HepG2 (cell line): Measurements from ENCODE around the gene GGA3. TPM values are rescaled to one million over a fixed set of nuclear protein-coding genes. Genes with fewer than 3 reads are reported as not detected.

Experiments
- ARNTL ChIP-seq: sonication (generic); formaldehyde crosslinking; IDR thresholded peaks from 2 replicates; pipeline ENCODE4 v1.4.0; 2020; ENCODE audit warnings: mild to moderate bottlenecking, missing genetic modification reagents
- DMAP1 ChIP-seq: IDR thresholded peaks from 2 replicates; pipeline ENCODE4 v1.6.1; 2016
- FOXO1 ChIP-seq: sonication (generic); formaldehyde crosslinking; IDR thresholded peaks from 2 replicates; pipeline ENCODE4 v1.4.0; 2020; ENCODE audit warnings: missing genetic modification reagents
- JDP2 ChIP-seq: sonication (generic); formaldehyde crosslinking; IDR thresholded peaks from 2 replicates; pipeline ENCODE4 v1.8.1; 2022; ENCODE audit warnings: missing genetic modification reagents, borderline replicate concordance
- MXD4 ChIP-seq: IDR thresholded peaks from 2 replicates; pipeline ENCODE4 v1.6.1; 2016; ENCODE audit warnings: mild to moderate bottlenecking, missing biosample characterization, missing genetic modification reagents
- NFIC ChIP-seq: IDR thresholded peaks from 2 replicates; pipeline ENCODE4 v1.6.1; 2012; ENCODE audit warnings: mild to moderate bottlenecking, low read length, inconsistent platforms
- NR2F2 ChIP-seq: IDR thresholded peaks from 2 replicates; pipeline ENCODE4 v1.6.1; 2012; ENCODE audit warnings: low read depth, inconsistent platforms, borderline replicate concordance
- SPEN ChIP-seq: sonication (generic); formaldehyde crosslinking; IDR thresholded peaks from 2 replicates; pipeline ENCODE4 v1.5.1; 2020; ENCODE audit warnings: low read depth, mild to moderate bottlenecking, missing genetic modification reagents
- THAP9 ChIP-seq: sonication (generic); formaldehyde crosslinking; IDR thresholded peaks from 2 replicates; pipeline ENCODE4; 2020; ENCODE audit warnings: missing genetic modification reagents, mild to moderate bottlenecking, borderline replicate concordance
- XBP1 ChIP-seq: sonication (generic); formaldehyde crosslinking; IDR thresholded peaks from 2 replicates; pipeline ENCODE4 v1.5.0; 2020; ENCODE audit warnings: missing genetic modification reagents
- ZNF441 ChIP-seq: sonication (generic); formaldehyde crosslinking; IDR thresholded peaks from 2 replicates; pipeline ENCODE4 v1.7.0; 2021; ENCODE audit warnings: missing genetic modification reagents, borderline replicate concordance
- ZNF616 ChIP-seq: sonication (generic); formaldehyde crosslinking; IDR thresholded peaks from 2 replicates; pipeline ENCODE4 v1.5.0; 2020; ENCODE audit warnings: low read depth, mild to moderate bottlenecking, missing genetic modification reagents
- ZNF619 ChIP-seq: sonication (generic); formaldehyde crosslinking; IDR thresholded peaks from 2 replicates; pipeline ENCODE4 v1.4.0; 2020; ENCODE audit warnings: mild to moderate bottlenecking, missing genetic modification reagents
- ZNF720 ChIP-seq: sonication (generic); formaldehyde crosslinking; IDR thresholded peaks from 2 replicates; pipeline ENCODE4 v1.4.0; 2020; ENCODE audit warnings: missing genetic modification reagents
- ZNF761 ChIP-seq: sonication (generic); formaldehyde crosslinking; conservative IDR thresholded peaks from 2 replicates; pipeline ENCODE4 v1.4.0; 2020; ENCODE audit warnings: mild to moderate bottlenecking, missing genetic modification reagents
- ZNF772 ChIP-seq: sonication (generic); formaldehyde crosslinking; IDR thresholded peaks from 2 replicates; pipeline ENCODE4 v1.5.0; 2020; ENCODE audit warnings: mild to moderate bottlenecking, missing genetic modification reagents
- polyA plus RNA-seq, 8 experiments: library from polyadenylated mRNA; depleted of rRNA in 3 of 8; stranded (reverse) in 7 of 8; unstranded in 1 of 8; fragments of >200 nt; fragmentation: Illumina TruSeq in 4 of 8; extraction: Trizol in 4 of 8; gene quantifications; 2 replicates each; pipeline versions ENCODE4 v1.2.1 to v1.2.3, GENCODE V29; 2011 to 2016; ENCODE audit warnings: low read depth in 4 of 8, missing spikeins in 1 of 8, mixed read lengths in 1 of 8; ENCODE audit not compliant: insufficient read depth in 1 of 8
- total RNA-seq, 5 experiments: library from RNA; depleted of rRNA; stranded (reverse); fragments of >200 nt; fragmentation: Illumina TruSeq; extraction: Trizol; gene quantifications; 2 replicates each; pipeline ENCODE4 v1.2.3, GENCODE V29; 2016; ENCODE audit warnings: low read depth in 1 of 5
- TF ChIP-seq, protein P1 (sequence below): IDR thresholded peaks from 2 replicates; pipeline ENCODE4 v1.6.1; 2016; ENCODE audit warnings: missing biosample characterization, missing genetic modification reagents, low read depth
- TF ChIP-seq, protein P2 (sequence below): IDR thresholded peaks from 2 replicates; pipeline ENCODE4 v1.6.1; 2016; ENCODE audit warnings: mild to moderate bottlenecking, missing biosample characterization, missing genetic modification reagents
- TF ChIP-seq, protein P3 (sequence below): sonication (generic); formaldehyde crosslinking; IDR thresholded peaks from 2 replicates; pipeline ENCODE4 v1.4.0; 2020; ENCODE audit warnings: missing genetic modification reagents
- TF ChIP-seq, protein P4 (sequence below): sonication (generic); formaldehyde crosslinking; IDR thresholded peaks from 2 replicates; pipeline ENCODE4 v1.8.0; 2022; ENCODE audit warnings: missing genetic modification reagents, mild to moderate bottlenecking, inconsistent platforms, borderline replicate concordance

GGA3 gene
- total and polyA plus RNA-seq, 2 of the 13 experiments (the other 11 are each of a cell fraction or from before 2014, with no cell fraction given), result 28.4 to 43.7 TPM

DNA sequence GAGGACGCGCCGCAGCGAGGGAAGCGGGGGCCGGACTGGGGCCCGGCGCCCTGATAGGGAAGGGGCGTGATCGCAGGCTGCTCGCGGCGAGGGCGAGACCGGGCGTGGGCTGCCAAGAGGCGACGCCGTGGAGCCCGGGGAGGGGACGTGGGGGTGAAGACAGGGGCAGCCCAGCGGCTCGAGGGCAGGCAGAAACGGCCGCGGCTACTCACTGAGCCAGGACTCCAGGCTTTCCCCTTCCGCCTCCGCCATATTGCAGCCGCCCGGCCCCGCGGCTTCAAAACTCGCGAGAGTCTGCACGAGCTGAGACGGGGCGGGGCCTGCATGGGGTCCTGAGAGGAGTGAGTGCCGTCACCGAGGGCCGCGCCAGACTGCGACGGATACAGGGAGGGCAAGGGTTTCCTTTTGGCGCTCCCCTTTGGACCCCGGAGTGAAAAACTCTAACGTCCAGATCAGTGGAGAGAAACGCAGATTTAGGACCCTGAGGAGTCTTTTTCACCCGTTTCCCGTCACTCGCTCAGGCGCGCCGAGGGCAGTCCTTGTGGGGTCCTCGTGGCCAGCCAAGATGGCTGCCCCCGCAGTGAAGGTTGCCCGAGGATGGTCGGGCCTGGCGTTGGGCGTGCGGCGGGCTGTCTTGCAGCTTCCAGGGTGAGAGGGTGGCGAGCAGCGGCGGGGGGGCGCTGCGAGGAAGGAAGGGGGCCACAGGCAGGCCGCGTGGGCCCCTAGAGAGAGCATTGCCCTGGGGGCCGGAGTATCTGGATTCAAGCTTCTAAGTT is at the start of gene GGA3, which contains the start of gene MRPS7 (continued):
- TF ChIP-seq ZNF761 (CRISPR knock-in tag) (peak; percentile 91), ZNF616 (CRISPR knock-in tag) (peak; percentile 37; the same call in 1 of the 2 replicates), ARNTL (CRISPR knock-in tag) (peak; percentile 81), ZNF441 (CRISPR knock-in tag) (peak; percentile 68; the same call in 1 of the 2 replicates), DMAP1 (CRISPR knock-in tag) (peak; percentile 93), ZNF772 (CRISPR knock-in tag) (peak; percentile 97; the same call in 1 of the 2 replicates), XBP1 (CRISPR knock-in tag) (no peak), MXD4 (CRISPR knock-in tag) (peak; percentile 85), ZNF720 (no peak), FOXO1 (CRISPR knock-in tag) (no peak; the same call in 1 of the 2 replicates), NR2F2 (peak; percentile 45; the same call in 1 of the 2 replicates), JDP2 (CRISPR knock-in tag) (no peak), THAP9 (peak; percentile 96), ZNF619 (CRISPR knock-in tag) (peak; percentile 91), NFIC (no peak), SPEN (peak; percentile 86)
- TF ChIP-seq, protein P1, sequence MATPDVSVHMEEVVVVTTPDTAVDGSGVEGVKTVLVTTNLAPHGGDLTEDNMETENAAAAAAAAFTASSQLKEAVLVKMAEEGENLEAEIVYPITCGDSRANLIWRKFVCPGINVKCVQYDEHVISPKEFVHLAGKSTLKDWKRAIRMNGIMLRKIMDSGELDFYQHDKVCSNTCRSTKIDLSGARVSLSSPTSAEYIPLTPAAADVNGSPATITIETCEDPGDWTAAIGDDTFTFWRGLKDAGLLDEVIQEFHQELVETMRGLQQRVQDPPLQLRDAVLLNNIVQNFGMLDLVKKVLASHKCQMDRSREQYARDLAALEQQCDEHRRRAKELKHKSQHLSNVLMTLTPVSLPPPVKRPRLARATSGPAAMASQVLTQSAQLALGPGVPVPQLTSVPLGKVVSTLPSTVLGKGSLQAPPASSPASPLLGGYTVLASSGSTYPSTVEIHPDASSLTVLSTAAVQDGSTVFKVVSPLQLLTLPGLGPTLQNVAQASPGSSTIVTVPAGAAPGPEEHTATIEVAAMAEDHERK, result no peak
- TF ChIP-seq, protein P2, sequence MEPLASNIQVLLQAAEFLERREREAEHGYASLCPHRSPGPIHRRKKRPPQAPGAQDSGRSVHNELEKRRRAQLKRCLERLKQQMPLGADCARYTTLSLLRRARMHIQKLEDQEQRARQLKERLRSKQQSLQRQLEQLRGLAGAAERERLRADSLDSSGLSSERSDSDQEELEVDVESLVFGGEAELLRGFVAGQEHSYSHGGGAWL (CRISPR knock-in tag), result peak; percentile 78; the same call in 1 of the 2 replicates
- TF ChIP-seq, protein P3, sequence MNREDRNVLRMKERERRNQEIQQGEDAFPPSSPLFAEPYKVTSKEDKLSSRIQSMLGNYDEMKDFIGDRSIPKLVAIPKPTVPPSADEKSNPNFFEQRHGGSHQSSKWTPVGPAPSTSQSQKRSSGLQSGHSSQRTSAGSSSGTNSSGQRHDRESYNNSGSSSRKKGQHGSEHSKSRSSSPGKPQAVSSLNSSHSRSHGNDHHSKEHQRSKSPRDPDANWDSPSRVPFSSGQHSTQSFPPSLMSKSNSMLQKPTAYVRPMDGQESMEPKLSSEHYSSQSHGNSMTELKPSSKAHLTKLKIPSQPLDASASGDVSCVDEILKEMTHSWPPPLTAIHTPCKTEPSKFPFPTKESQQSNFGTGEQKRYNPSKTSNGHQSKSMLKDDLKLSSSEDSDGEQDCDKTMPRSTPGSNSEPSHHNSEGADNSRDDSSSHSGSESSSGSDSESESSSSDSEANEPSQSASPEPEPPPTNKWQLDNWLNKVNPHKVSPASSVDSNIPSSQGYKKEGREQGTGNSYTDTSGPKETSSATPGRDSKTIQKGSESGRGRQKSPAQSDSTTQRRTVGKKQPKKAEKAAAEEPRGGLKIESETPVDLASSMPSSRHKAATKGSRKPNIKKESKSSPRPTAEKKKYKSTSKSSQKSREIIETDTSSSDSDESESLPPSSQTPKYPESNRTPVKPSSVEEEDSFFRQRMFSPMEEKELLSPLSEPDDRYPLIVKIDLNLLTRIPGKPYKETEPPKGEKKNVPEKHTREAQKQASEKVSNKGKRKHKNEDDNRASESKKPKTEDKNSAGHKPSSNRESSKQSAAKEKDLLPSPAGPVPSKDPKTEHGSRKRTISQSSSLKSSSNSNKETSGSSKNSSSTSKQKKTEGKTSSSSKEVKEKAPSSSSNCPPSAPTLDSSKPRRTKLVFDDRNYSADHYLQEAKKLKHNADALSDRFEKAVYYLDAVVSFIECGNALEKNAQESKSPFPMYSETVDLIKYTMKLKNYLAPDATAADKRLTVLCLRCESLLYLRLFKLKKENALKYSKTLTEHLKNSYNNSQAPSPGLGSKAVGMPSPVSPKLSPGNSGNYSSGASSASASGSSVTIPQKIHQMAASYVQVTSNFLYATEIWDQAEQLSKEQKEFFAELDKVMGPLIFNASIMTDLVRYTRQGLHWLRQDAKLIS (CRISPR knock-in tag), result peak; percentile 81
- TF ChIP-seq, protein P4, sequence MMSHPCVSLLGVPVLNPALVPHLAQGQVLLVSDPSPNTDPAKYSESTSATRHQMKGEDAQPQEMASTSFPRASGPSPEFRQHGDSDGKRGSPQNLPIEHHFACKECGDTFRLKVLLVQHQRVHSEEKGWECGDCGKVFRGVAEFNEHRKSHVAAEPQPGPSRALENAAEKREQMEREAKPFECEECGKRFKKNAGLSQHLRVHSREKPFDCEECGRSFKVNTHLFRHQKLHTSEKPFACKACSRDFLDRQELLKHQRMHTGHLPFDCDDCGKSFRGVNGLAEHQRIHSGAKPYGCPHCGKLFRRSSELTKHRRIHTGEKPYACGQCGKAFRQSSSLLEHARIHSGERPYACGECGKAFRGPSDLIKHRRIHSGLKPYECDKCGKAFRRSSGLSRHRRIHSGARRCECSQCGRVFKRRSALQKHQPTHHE (CRISPR knock-in tag), result no peak; the same call in 1 of the 2 replicates
